Esophagus (tissue), 2 donors: Measurements from ENCODE around the gene ZNF223. TPM values are rescaled to one million over a fixed set of nuclear protein-coding genes. Genes with fewer than 3 reads are reported as not detected.

Experiments
- H3K27ac ChIP-seq, 2 donors: one replicate each; pipeline ENCODE4 v1.5.1; 2013; ENCODE audit warnings: low read depth in 2 of 2, mild to moderate bottlenecking in 2 of 2, inconsistent platforms in 1 of 2, low read length in 1 of 2, moderate library complexity in 1 of 2
- H3K27me3 ChIP-seq, 2 donors: one replicate each; pipeline ENCODE4 v1.6.1; 2013; ENCODE audit warnings: low read length in 2 of 2, control low read depth in 1 of 2, mild to moderate bottlenecking in 1 of 2; ENCODE audit not compliant: insufficient read depth in 2 of 2, control insufficient read depth in 1 of 2
- H3K36me3 ChIP-seq, 2 donors: one replicate each; pipeline ENCODE4 v1.6.1; 2013; ENCODE audit warnings: low read length in 1 of 2; ENCODE audit not compliant: control insufficient read depth in 2 of 2, insufficient read depth in 2 of 2
- H3K4me1 ChIP-seq, 2 donors: one replicate each; pipeline ENCODE4 v1.6.1; 2013; ENCODE audit warnings: low read length in 1 of 2; ENCODE audit not compliant: control insufficient read depth in 2 of 2, insufficient read depth in 2 of 2
- H3K4me3 ChIP-seq, 2 donors: one replicate each; pipeline ENCODE4 v1.5.1; 2013; ENCODE audit warnings: low read length in 2 of 2, mild to moderate bottlenecking in 2 of 2, low read depth in 1 of 2, moderate library complexity in 1 of 2
- H3K9me3 ChIP-seq, 2 donors: one replicate each; pipeline ENCODE4 v1.6.1; 2013; ENCODE audit warnings: mild to moderate bottlenecking in 2 of 2, low read depth in 1 of 2, low read length in 1 of 2, moderate library complexity in 1 of 2; ENCODE audit not compliant: control insufficient read depth in 2 of 2, insufficient read depth in 1 of 2
- WGBS, 2 donors: extraction: QIAGEN DNeasy Blood & Tissue Kit; methylation state at CpG; one replicate each; pipeline ENCODE4 v1.1.7; 2013; 5-methylcytosine and 5-hydroxymethylcytosine counted together
- polyA plus RNA-seq, 2 donors: library from polyadenylated mRNA; stranded (reverse); fragments of 200-250 nt; gene quantifications; one replicate each; pipeline ENCODE4 v1.2.3, GENCODE V29; 2013
- donor health status: healthy with polysubstance abuse.
- donor health status: Bipolar disorder and iron deficiency.

The ZNF223 gene
- polyA plus RNA-seq, 2 donors: 2.6 to 3.5 TPM

GRCh38 chr19:44066305-44066704 lies 14.5 kb downstream of the ZNF223 start:
- H3K4me3 ChIP-seq: no peak overlapping the region
- H3K9me3 ChIP-seq: peaks cover 16 to 22% of the 10 kb centered on the region in 2 donors
- H3K4me1 ChIP-seq: no peaks in the 10 kb centered on the region
- H3K27me3 ChIP-seq: no peaks in the 10 kb centered on the region
- H3K27ac ChIP-seq: no peak overlapping the region
- 73 to 81% methylated on average over 3 of the region's 3 CpGs for WGBS, 2 donors
- H3K36me3 ChIP-seq: peaks cover 14% of the 10 kb centered on the region in 2 donors

GRCh38 chr19:44069415-44069814 lies 17.6 kb downstream of the ZNF223 start:
- H3K36me3 ChIP-seq: peaks cover 5 to 7% of the 10 kb centered on the region in 2 donors
- no peak overlapping the region for H3K27ac ChIP-seq
- no peak overlapping the region for H3K4me3 ChIP-seq
- H3K9me3 ChIP-seq: peaks cover 9 to 15% of the 10 kb centered on the region in 2 donors
- no peaks in the 10 kb centered on the region for H3K4me1 ChIP-seq
- WGBS, 2 donors: 92 to 97% methylated on average over 1 of the region's 1 CpG
- H3K27me3 ChIP-seq: no peaks in the 10 kb centered on the region

GRCh38 chr19:44071824-44072542 lies 20.1 kb downstream of the ZNF223 start, which contains the start of gene ZNF284:
TSS of gene ZNF284 (plus strand) at chr19:44072159. CDS start at chr19:44076390, 4,231 bp downstream.
- H3K27ac ChIP-seq: peak within 1 kb of the TSS; percentile 9 to 68
- H3K27me3 ChIP-seq: no peaks in the 10 kb centered on the region
- peaks cover 0 to 2% of the 10 kb centered on the region in 2 donors for H3K9me3 ChIP-seq
- peaks cover 0 to under 1% of the 10 kb centered on the region in 2 donors for H3K36me3 ChIP-seq
- WGBS, 2 donors: 1% methylated on average over 40 of the region's 40 CpGs
- peak within 1 kb of the TSS; percentile 63 to 82 for H3K4me3 ChIP-seq
- no peaks in the 10 kb centered on the region for H3K4me1 ChIP-seq

DNA sequence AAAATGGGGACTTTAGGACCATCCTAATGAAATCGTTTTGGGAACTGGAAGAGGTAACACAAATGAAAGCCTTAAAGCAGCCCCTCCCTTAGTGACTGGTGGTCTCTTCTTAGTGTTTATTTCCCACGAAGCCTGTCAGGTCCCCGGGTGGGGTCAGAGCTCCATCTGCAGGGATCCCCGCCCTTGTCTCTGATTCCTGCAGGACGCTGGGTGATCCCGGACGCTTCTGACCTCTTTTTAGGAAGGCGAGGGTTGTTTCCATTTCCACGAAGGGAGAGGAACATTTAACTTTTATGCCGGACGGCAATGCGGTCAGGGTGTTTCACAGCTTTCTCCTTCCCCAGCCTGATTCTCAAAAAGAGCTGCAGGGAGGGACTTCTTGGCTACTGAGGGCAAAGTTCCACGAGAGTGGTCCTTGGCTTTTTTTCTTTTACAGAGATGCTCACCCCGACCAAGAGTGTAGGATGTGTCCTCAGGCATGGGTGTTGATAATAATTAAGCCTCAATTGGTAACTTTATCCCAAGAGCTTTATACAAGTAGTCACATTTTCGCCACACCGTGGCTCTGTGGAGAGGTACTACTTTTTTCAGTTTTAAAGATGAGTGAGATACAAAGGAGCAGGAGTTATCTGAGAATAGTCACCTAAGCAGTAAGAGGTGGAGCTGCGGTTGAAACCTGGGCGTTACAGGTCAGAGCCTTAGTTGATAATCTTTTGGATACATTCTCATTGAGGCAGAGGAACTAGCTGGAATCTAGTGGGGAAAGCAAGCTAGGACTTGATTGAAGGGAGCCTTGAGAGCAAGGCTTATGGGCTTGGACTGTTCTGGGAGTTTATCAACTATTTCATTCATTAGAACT lies 20.9 kb downstream of the ZNF223 start:
- Histone ChIP-seq H3K36me3 (peaks cover 0 to 2% of the 10 kb centered on the region in 2 donors), H3K4me3 (peak overlapping the region; percentile 63 to 82), H3K27me3 (no peaks in the 10 kb centered on the region), H3K4me1 (no peaks in the 10 kb centered on the region), H3K9me3 (no peaks in the 10 kb centered on the region), H3K27ac (no peak overlapping the region)
- 18% methylated on average over 18 of the region's 18 CpGs for WGBS, 2 donors

DNA sequence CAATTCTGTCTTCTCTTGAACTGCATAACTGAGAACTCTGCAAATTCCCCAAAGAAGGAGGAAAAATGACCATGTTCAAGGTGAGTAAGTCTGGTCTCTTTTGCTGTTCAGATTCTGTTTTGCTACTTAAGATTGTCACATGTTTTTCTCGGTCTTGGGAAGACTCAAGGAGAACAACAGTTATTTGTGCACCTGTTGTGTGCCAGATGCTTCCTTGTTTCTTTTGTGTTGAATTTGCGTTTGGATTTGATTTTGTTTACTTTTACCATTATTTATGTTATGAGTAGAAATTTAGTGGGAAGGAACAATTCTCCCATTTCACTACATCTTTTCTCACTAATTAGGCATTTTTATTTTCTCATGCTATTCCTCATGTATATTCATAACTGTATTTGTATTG lies 24.5 kb downstream of the ZNF223 start:
- Histone ChIP-seq H3K27ac (no peak overlapping the region), H3K27me3 (no peaks in the 10 kb centered on the region), H3K9me3 (no peaks in the 10 kb centered on the region), H3K4me1 (no peaks in the 10 kb centered on the region), H3K4me3 (no peak overlapping the region), H3K36me3 (peaks cover 0 to 2% of the 10 kb centered on the region in 2 donors)
- WGBS, 2 donors: 82 to 94% methylated on average over 2 of the region's 2 CpGs

DNA sequence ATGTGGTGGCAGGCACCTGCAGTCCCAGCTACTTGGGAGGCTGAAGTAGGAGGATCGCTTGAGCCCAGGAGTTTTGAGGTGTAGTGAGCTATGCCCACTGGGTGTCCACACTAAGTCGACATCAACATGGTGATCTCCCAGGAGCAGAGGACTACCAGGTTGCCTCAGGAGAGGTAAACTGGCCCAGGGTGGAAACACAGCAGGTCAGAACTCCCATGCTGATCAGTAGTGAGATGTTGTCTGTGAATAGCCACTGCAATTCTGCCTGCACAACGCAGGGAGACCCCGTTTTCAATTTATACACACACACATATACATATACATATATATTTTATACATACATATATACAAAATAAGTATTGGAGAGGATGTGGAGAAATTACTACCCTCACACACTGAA lies 40.3 kb downstream of the ZNF223 start:
- H3K4me1 ChIP-seq: no peaks in the 10 kb centered on the region
- H3K4me3 ChIP-seq: no peak overlapping the region
- H3K27me3 ChIP-seq: no peaks in the 10 kb centered on the region
- H3K9me3 ChIP-seq: no peaks in the 10 kb centered on the region
- 66 to 71% methylated on average over 4 of the region's 4 CpGs for WGBS, 2 donors
- no peak overlapping the region for H3K27ac ChIP-seq
- H3K36me3 ChIP-seq: peaks cover 0 to 2% of the 10 kb centered on the region in 2 donors

- 0% methylated on average over 50 of the region's 50 CpGs for WGBS, 2 donors
- H3K9me3 ChIP-seq: peaks cover 0 to 2% of the 10 kb centered on the region in 2 donors
- H3K27me3 ChIP-seq: no peaks in the 10 kb centered on the region
- no peaks in the 10 kb centered on the region for H3K4me1 ChIP-seq
- peak within 1 kb of the TSS; percentile 90 to 97 for H3K4me3 ChIP-seq
- peaks cover 0 to 2% of the 10 kb centered on the region in 2 donors for H3K36me3 ChIP-seq
- peak within 1 kb of the TSS; percentile 50 to 85 for H3K27ac ChIP-seq
Observed at GRCh38 chr19:44093931-44094765, 42.3 kb downstream of the ZNF223 start, which contains the start of gene ZNF224. TSS of gene ZNF224 (plus strand) at chr19:44094361. CDS start at chr19:44097874, 3,513 bp downstream.

DNA sequence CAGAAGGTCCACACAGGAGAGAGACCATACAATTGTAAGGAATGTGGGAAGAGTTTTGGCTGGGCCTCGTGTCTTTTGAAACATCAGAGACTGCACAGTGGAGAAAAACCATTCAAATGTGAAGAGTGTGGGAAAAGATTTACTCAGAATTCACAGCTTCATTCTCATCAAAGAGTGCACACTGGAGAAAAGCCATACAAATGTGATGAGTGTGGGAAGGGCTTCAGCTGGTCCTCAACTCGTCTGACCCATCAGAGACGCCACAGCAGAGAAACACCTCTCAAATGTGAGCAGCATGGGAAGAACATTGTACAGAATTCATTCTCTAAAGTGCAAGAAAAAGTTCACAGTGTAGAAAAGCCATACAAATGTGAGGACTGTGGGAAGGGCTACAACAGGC lies 55.9 kb downstream of the ZNF223 start:
- Histone ChIP-seq H3K27me3 (no peaks in the 10 kb centered on the region), H3K4me1 (peaks cover 0 to 3% of the 10 kb centered on the region in 2 donors), H3K36me3 (peaks cover 6 to 10% of the 10 kb centered on the region in 2 donors), H3K27ac (no peak overlapping the region), H3K9me3 (peaks cover 5 to 24% of the 10 kb centered on the region in 2 donors), H3K4me3 (peak overlapping the region in 1 of 2 donors; percentile 3)
- WGBS, 2 donors: 96 to 98% methylated on average over 3 of the region's 3 CpGs

GRCh38 chr19:44109458-44109857 lies 57.6 kb downstream of the ZNF223 start:
- Histone ChIP-seq H3K36me3 (peaks cover 6 to 7% of the 10 kb centered on the region in 2 donors), H3K9me3 (peaks cover 5 to 24% of the 10 kb centered on the region in 2 donors), H3K4me3 (no peak overlapping the region), H3K27ac (no peak overlapping the region), H3K27me3 (no peaks in the 10 kb centered on the region), H3K4me1 (peaks cover 3% of the 10 kb centered on the region in 2 donors)
